ENCODE data around the gene CPNE5.
A peak's percentile ranks its signal among the peaks of the same experiment; 100 is the strongest.

Gene CPNE5

DNA sequence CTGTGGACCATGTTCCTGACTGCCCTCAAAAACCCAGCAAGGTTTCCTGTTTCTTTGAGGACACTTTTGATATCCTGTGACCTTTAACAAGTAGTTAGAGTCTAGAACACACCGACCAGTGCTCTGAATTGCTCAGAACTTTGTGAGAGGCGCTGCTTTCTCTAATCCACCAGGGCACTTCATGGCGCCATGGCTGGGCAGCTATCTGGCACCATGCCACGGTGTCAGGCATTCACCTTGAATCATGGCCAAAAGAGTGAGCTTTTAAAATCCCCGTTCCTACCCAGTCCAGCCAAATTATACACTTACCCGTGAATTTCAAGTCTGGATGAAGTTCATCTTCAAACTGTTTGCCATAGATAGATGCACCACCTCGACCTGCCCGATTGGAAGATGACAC is 17.0 kb upstream of the CPNE5 start:
- DNase-seq = no peak

DNA sequence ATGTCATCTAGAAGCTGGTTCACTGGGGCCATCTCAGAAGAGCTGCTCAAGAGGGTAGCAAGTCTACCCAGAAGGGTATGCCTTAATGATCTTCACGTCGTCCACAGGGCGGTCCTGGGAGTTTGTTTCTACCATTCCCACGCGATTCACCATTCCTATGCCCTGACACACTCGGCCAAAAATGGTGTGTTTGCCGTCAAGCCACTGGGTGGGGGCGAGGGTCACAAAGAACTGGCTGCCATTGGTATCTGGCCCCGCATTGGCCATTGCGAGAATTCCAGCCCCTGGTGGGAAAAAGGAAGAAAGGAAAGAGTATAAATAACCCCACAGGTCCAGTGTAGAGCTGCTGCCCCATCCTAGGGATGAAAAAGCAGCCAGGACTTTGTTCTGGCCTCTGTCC is 16.5 kb upstream of the CPNE5 start:
- DNase-seq = no peak

- DNase-seq = no peak
Measured at GRCh38 chr6:36853325-36853724, 14.1 kb upstream of the CPNE5 start.

DNA sequence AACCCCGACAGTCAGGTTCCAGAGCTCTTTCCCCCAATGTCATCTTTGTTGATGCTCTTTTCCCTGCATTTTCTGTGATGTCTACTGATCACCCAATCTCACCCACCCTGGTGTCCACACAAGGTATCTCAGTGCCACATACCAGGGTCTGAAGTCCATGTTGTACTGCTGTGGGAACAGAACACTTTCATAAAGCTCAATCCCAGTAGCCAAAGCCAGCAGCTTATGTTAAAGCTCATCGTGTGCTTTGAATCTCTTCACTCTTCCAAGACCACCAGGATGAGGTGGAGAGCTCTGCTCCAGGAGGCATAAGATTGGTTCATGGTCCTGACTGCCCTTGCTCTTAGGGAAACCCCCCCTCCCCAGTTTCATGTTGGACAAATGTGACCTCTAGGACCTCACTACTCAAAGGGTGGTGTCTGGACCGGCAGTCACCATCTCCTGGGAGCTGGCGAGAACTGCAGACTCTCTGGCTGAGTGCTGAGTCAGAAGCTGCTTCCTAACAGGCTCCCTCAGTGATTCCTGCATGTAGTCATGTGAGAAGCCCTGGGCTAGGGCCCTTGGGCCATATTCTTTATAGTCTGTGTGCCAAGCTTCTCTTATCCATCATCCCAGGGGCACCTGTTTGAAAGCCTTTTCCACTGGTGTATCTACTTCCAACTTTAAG is 13.4 kb upstream of the CPNE5 start:
- no peak for DNase-seq

GRCh38 chr6:36851626-36852025 is 12.4 kb upstream of the CPNE5 start:
- no peak for DNase-seq

DNA sequence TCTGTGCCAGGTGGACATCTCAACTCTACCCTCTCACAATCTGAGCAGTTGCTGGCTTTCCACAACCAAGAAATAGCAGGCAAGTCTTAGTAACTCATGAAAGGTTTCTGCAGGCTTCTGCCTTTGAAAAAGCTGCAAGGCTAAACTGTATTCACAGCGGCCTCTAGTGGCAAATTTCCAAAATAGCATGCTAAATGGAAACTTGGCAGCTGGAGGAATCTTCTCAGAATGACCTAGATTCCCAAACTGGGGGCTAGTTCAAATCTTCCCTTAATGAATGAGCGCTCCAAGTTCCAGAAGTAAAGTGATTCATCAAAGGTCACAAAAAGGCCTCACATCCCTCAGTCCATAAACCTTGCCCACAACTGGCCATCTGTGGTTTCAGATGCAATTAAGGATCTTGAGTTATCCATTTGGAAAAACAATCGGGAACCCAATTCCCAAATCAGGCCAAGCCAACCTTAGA is 11.9 kb upstream of the CPNE5 start:
- peak; percentile 38 for DNase-seq

GRCh38 chr6:36850021-36850420 is 10.8 kb upstream of the CPNE5 start:
- DNase-seq = no peak

DNA sequence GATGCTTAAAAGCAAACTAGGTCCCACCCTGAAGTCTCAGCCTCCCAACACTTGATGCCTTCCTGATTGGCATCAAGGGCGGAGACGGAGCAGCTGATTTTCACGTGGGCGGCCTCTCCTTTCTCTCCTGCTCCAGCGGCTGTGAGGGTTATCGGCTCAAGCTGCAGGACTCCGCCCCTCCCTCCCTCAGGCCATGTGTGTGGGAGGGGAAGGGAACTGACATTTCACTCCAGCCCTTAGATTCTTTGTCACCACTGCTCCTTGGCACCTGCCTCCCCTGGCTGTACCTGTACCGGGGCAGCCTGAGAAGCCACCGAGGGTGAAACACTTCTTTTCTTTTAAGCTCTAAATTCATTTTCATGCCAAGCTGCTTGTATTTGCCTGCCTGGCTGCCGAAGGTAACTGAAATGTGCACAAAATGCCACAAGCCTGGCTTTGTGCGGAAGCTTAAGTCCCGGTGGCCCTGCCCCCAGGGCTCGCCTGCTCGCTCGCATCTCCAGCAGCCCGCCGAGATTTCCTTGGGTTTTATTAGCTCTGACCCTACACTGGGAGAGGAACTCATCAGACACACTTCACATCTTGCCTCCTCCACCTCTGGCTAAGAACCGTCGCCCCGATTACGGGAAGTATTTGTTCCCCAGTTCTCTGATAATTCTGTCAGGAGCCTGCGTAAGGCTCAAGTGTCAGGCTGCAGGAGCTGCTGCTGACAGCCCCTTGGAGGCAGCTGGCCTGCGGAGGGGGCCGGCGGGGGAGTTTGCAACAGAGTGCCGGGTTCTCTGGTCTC is 9.6 kb upstream of the CPNE5 start:
- no peak for DNase-seq

DNA sequence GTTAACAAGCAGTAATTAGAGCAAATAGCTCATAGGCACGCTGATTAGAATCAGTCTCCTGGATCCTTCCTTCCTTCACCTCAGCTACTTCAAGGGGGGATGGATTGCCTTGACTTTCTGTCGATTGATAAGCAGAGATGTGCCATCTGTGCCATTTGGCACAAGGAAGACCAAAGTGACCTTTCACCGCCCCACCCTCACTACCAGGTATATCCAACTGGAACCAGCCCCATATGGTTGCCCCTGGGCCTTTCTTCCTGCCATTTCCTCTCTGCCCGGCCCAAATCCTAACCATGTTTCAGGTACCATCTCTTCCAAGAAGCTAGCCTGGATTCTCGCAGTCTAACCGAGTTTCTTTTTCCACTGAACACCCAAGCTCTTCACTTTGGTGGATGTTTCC is 8.7 kb upstream of the CPNE5 start:
- DNase-seq = no peak

- no peak for DNase-seq
Measured at GRCh38 chr6:36847152-36847551, 7.9 kb upstream of the CPNE5 start.

DNA sequence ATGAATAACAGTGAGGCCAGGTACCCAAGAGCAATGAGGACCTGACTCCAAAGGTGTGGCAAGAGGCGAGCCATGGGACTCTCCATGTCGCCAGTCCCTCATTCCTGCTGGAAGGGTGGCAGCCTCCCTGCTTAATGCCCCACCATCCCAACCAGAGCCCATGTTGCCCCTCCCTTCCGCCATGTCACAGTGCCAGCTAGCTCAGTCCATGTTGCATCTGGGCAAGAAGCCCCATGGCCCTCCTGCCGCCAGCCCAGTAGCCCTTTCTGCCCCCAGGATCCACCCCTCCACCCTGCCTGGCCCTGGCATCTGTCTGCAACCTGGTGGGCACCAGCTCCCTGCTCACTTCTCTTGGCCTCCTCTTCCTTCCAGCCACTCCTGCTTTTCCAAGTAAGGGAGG is 6.0 kb upstream of the CPNE5 start:
- no peak for DNase-seq

GRCh38 chr6:36844232-36845170 is 5.3 kb upstream of the CPNE5 start:
- DNase-seq = no peak

- no peak for DNase-seq
Measured at GRCh38 chr6:36843170-36843569, 3.9 kb upstream of the CPNE5 start.

- DNase-seq = no peak
Measured at GRCh38 chr6:36841756-36842155, 2.5 kb upstream of the CPNE5 start.

GRCh38 chr6:36840432-36841403 is 1.5 kb upstream of the CPNE5 start:
- peak; percentile 54 for DNase-seq

DNA sequence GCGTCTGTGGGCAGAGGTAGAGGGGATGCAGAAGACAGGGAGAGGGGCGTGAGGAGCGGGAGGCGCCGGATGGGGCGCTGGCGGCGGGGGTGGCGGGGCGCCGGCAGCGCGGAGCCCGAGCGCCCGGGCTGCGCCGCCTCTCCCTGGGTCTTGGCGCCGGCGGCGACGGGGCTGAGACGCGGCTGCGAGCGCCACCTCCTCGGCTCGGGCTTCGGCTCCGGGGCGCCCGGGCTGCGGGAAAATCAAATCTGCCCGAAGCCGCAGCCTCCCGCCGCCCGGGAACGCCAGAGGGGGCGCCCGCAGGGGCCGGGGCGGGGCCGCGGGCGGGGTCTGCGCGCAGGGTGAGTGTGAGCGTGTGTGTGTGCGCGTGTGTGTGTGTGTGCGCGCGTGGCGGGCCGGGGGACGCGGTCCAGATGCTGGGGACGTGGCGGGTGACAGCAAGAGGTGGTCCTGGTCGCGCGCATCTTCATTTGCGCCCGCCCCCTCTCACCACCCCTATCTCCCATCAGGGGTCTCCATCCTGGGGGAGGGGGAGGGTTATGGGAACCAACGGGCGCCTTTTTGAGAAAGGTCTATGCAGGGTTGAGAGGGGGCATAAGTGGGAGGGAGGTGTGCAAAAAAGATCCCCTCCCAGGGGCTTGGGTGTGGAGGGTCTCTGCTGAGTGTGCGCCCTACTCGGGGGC is 646 bp upstream of the CPNE5 start:
- peak; percentile 65 for DNase-seq

DNA sequence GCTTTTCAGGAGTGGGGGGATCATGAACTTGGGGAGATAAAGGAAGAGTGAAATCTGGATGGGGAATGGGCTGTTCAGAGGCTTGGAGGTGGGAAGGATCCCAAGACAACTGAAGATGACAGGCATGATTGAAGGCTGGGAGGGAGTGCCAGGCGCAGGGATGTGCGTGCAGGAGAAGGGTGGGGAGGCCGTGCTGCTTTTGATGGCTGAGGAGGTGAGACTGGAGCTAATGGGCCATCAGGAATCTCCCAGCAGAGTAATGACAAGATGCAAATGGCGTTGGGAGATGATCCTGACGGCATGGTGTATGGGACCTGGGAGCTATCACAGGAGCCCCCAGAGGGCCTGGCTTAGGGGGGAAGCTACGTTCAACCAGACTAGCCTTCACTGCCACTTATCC is 1.6 kb downstream of the CPNE5 start:
- DNase-seq = no peak

DNA sequence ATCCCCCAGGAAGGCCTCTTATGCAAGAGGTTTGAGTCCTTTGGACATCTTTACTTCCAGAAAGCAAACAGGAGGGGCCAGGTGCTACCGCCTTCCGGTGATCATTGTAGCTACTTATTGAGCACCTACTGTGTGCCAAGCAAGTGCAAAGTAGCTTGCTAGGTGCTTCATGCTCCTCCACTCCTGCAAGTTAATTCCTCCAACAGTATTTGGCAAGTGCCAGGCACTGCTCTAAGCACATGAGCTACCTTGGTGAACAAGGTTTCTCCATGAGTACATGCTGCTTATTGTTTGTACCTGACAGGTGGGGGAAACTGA is 2.3 kb downstream of the CPNE5 start:
- no peak for DNase-seq

- no peak for DNase-seq
Measured at GRCh38 chr6:36836111-36837021, 2.9 kb downstream of the CPNE5 start.

DNA sequence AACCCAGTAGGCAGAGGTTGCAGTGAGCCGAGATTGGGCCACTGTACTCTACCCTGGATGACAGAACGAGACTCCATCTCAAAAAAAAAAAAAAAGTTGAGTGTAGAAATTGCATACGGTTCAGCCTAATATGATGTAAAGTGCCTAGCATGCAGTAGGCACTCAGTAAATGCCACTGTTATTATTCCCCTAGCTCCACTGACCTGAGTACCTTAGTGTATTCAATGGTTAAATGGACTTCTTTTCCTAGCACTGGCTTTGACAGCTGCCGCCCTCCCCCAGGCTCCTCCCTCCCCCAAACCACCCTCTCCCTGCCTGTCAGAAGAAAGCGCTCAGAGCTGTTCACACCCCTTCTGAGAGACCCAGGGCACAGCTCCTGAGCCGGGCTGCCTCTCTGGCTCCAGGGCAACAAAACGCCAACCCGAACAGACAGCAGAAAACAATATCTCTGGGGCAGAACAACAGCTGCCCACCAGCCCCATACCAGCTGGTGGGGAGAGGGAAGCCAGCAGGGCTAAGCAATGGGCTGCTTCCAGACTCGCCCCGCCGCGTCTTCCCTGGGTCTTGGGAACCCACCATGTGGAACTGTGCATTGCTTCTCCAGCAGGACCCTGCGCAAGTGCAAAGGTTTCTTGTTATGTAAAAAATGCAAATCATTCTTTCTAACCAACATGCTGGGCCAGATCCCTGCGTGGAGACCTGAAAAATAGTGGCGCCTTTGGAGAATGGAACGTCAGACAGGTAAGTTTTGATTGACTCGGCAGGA is 4.5 kb downstream of the CPNE5 start:
- DNase-seq = no peak
